Subcutaneous adipose tissue (tissue), 4 donors: ENCODE data around the gene FGFR2. TPM values are rescaled to one million over a fixed set of nuclear protein-coding genes. Genes with fewer than 3 reads are reported as not detected.

Source experiments
- total RNA-seq, 4 donors: library from RNA; depleted of rRNA; stranded (reverse); fragments of >200 nt; gene quantifications; one replicate each; pipeline ENCODE4 v1.1.0, GENCODE V29; 2016
- TF ChIP-seq, protein P1 (sequence below): fragments of 450-650 bp; IDR thresholded peaks from one replicate; pipeline ENCODE4 v1.5.1; 2016; ENCODE audit warnings: low read depth, mild to moderate bottlenecking, control low read depth, antibody characterized with exemption, moderate library complexity

FGFR2 gene
- total RNA-seq, 4 donors from 2014 or later, result 11.3 to 22.2 (median 14.9) TPM

DNA sequence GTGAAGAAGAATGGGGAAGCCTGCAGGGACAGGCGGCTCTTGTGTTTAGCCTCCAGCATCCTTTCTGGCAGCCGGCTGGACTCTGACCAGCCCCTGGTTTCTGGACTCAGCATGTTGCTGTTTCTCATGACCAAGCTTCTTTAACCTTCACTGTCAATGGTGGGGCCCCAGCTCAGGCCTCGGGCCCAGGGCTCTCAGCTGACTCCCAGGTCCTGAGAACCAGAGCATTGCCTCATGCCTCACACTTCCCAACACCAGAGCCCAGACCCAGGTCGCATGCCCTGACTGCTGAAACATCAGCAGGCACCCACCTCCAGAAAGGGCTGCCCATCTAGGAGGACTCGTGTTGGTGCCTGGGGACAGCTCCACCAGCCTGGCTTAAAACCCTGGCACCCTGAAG is 34.8 kb upstream of the FGFR2 start:
- TF ChIP-seq, protein P1, sequence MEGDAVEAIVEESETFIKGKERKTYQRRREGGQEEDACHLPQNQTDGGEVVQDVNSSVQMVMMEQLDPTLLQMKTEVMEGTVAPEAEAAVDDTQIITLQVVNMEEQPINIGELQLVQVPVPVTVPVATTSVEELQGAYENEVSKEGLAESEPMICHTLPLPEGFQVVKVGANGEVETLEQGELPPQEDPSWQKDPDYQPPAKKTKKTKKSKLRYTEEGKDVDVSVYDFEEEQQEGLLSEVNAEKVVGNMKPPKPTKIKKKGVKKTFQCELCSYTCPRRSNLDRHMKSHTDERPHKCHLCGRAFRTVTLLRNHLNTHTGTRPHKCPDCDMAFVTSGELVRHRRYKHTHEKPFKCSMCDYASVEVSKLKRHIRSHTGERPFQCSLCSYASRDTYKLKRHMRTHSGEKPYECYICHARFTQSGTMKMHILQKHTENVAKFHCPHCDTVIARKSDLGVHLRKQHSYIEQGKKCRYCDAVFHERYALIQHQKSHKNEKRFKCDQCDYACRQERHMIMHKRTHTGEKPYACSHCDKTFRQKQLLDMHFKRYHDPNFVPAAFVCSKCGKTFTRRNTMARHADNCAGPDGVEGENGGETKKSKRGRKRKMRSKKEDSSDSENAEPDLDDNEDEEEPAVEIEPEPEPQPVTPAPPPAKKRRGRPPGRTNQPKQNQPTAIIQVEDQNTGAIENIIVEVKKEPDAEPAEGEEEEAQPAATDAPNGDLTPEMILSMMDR, result no peak

DNA sequence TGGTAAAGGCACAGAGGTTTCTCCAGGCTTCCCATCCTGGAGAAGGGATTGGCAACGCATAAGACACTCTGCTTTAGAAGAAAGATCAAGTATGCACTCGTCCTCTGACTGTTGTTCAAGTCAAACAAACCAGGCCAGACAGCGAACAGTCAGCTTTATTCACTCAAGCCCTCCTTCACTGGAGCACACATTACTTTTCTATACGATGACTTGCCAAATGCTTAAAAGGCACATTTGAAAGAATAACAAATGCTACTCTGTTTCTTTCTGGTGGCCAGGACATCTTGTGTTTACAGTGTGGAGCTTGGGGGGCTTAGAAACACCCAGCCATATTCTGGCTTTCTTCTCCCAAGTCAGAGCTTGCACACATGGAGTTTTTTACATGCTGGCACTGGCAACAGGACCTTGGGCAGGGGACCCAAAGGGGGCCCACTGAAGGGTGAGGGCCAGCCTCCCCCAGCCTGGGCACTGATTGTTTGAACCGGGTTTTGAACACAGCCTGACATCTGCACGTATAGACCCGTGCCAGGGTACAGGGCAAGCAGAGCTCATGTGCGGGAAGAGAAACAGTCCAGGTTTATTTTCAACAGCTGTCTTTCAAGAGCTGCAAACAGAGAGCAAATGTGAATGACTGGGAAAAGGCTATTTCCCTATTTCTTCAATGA is 33.3 kb upstream of the FGFR2 start:
- TF ChIP-seq, protein P1, result no peak

DNA sequence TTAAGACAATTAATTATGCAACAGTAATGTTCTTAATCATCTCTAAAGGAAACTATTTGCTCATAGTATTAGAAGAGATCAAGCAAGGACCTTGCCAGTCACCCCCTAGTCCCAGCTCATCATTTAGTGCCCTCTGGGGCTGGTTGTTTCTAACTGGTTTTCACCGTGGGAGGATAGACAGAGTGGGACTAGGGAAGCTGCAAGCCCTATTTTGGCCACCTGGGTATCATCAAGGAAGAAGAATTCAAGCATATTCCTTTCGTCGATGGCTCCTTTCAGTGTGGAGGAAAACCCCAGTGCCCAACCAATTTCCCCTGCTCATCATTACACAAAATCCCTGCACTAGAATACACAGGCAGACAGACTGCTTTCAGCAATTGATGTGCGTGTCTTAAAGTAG is 30.6 kb upstream of the FGFR2 start:
- TF ChIP-seq, protein P1, result no peak

GRCh38 chr10:121627876-121628581 is 29.8 kb upstream of the FGFR2 start:
- TF ChIP-seq, protein P1, result no peak

GRCh38 chr10:121624836-121625486 is 26.7 kb upstream of the FGFR2 start:
- TF ChIP-seq, protein P1, result no peak

GRCh38 chr10:121618906-121619305 is 20.7 kb upstream of the FGFR2 start:
- TF ChIP-seq, protein P1, result no peak

DNA sequence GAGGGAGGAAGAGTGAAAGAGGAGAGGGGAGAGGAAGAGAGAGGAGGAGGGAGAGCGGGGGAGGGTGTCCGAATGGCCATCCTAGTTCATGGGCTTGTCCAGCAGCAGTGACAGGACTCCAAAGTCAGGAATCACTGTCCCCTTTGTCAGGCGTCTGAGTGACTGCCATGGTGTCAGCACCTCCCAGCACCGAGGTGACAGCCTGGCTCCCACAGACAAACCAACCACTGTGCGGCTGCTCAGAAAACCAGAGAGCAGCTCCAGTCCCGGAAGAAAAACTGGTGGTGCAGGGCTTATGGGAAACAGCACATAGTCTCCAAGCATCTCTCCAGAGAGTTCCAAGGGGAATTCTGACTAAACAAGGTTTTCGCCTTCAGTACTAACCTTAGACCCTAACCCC is 18.9 kb upstream of the FGFR2 start:
- TF ChIP-seq, protein P1, result no peak
